ENCODE data around the gene MPND. TPM values are rescaled to one million over a fixed set of nuclear protein-coding genes. Genes with fewer than 3 reads are reported as not detected.

MPND gene
- total RNA-seq, 4 donors from 2014 or later: 5.3 to 9.2 (median 7.6) TPM

DNA sequence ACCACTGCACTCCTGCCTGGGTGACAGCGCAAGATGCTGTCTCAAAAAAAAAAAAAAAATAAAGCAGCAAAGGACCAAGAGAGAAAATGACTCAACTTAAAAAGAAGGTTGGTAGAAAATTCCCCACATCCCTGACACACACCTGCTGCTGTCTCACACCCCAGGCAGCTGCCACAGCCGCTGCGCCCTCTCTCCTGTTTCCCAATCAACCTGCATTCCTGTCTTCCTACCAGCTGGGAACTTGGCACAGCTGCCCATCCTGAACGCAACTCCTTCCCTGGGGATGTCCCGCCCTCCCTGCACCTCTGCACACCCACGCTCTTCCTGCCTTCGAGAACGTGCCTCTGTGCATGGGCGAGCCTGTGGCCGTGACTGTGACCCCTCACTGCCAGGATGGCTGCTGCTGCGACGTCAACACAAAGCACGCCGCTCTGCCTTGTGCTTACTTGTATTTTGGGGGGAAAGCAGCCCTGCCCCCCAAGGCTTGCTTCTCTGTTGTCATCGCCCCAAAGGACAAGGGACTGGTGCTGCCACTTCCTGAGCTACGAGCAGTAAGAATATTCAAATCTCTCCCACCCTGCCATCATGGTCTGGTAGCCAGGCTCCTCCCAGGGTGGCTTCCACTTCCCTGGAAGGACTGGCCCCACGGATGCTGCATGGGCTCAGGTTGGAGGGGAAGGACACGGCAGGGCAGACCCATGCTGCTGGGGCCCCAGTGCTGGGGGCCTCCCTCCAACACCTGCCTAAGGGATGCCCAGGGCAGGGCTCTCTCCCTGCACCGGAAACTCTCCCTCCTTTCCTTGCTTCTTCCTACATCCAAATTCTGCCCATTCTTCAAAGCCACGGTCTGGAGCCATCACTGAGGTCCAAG lies 36.3 kb downstream of the MPND start:
- Histone ChIP-seq H3K27ac (replicated peaks in 1 of 4) (peak overlapping the region; percentile 35 to 68 (median 49)), H3K4me3 (no peak overlapping the region), H3K36me3 (peaks cover 0 to 15% (median 13%) of the 10 kb centered on the region in 4 donors), H3K9me3 (no peaks in the 10 kb centered on the region), H3K27me3 (no peaks in the 10 kb centered on the region), H3K4me1 (peaks cover 54 to 85% (median 72%) of the 10 kb centered on the region in 4 donors)
- no peak for DNase-seq (ENCODE audit: extremely low spot score)
- 53% methylated on average over 20 of the region's 20 CpGs for WGBS
- intact Hi-C loops (cut with DNase I): no loop called here
- TF ChIP-seq, protein P1, sequence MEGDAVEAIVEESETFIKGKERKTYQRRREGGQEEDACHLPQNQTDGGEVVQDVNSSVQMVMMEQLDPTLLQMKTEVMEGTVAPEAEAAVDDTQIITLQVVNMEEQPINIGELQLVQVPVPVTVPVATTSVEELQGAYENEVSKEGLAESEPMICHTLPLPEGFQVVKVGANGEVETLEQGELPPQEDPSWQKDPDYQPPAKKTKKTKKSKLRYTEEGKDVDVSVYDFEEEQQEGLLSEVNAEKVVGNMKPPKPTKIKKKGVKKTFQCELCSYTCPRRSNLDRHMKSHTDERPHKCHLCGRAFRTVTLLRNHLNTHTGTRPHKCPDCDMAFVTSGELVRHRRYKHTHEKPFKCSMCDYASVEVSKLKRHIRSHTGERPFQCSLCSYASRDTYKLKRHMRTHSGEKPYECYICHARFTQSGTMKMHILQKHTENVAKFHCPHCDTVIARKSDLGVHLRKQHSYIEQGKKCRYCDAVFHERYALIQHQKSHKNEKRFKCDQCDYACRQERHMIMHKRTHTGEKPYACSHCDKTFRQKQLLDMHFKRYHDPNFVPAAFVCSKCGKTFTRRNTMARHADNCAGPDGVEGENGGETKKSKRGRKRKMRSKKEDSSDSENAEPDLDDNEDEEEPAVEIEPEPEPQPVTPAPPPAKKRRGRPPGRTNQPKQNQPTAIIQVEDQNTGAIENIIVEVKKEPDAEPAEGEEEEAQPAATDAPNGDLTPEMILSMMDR (IDR thresholded peaks at IDR 0.05): no peak
- TF ChIP-seq POLR2AphosphoS5 (IDR thresholded peaks at IDR 0.05) (peak; percentile 42 to 60), POLR2A (IDR thresholded peaks at IDR 0.05; ENCODE audit: low read depth) (peak; percentile 12)

GRCh38 chr19:4380254-4380727 lies 36.9 kb downstream of the MPND start:
- WGBS: 32% methylated on average over 16 of the region's 17 CpGs
- intact Hi-C loops (cut with DNase I): no loop called here
- no peak overlapping the region for H3K4me3 ChIP-seq
- no peaks in the 10 kb centered on the region for H3K9me3 ChIP-seq
- H3K4me1 ChIP-seq: peaks cover 47 to 85% (median 70%) of the 10 kb centered on the region in 4 donors
- peaks cover 0 to 22% (median 20%) of the 10 kb centered on the region in 4 donors for H3K36me3 ChIP-seq
- no peak for TF ChIP-seq EP300 (IDR thresholded peaks at IDR 0.05)
- TF ChIP-seq POLR2AphosphoS5 (IDR thresholded peaks at IDR 0.05): peak in 1 of 2 donors; percentile 34
- TF ChIP-seq, protein P1 (IDR thresholded peaks at IDR 0.05): no peak
- peak overlapping the region; percentile 35 to 68 (median 49) for H3K27ac ChIP-seq (replicated peaks in 1 of 4)
- DNase-seq (ENCODE audit: extremely low spot score): no peak
- H3K27me3 ChIP-seq: no peaks in the 10 kb centered on the region

DNA sequence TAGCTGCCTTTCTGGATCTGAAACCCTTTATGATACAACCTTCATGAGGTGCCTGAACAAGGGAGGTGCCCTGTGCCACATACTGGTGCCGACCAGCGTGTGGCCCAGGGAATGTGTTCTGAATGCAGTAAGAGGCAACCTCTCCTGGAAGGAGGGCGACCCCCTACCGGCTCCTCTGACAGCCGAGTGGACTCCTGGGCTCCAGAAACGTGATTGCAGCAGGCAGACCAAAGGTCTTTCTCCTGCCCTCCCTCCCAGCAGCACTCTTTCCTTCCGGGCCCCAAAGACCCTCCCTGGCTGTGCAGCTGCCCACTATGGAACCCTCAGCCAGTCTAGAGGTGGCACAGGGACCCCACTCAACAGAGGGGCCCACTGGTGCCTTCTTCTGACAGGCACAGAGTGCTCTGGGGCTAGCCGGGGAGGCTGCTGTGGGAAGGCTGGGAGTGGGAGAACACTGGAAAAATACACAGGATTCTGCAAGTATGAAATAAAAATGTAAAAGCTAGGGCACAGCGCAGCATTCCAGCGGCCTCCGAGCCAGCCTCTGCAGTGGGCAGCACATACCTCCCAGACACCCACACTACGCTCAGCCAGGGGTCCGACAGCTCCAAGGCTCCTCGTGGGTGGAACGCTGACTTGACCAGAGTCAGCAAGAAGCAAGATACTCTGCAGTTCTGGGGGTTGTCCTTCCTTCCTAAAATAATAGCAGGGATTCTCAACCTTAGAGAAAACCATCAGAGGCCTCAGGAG lies 42.1 kb downstream of the MPND start:
- peak overlapping the region in 1 of 4 donors; percentile 7 for H3K27ac ChIP-seq (replicated peaks in 1 of 4)
- peaks cover 43 to 85% (median 67%) of the 10 kb centered on the region in 4 donors for H3K4me1 ChIP-seq
- H3K27me3 ChIP-seq: no peaks in the 10 kb centered on the region
- 75% methylated on average over 15 of the region's 15 CpGs for WGBS
- H3K36me3 ChIP-seq: peaks cover 0 to 31% (median 26%) of the 10 kb centered on the region in 4 donors
- TF ChIP-seq, protein P1 (IDR thresholded peaks at IDR 0.05): no peak
- TF ChIP-seq POLR2A (IDR thresholded peaks at IDR 0.05; ENCODE audit: low read depth) (no peak), POLR2AphosphoS5 (IDR thresholded peaks at IDR 0.05) (no peak), EP300 (IDR thresholded peaks at IDR 0.05) (no peak)
- H3K4me3 ChIP-seq: no peak overlapping the region
- H3K9me3 ChIP-seq: no peaks in the 10 kb centered on the region
- no peak for DNase-seq (ENCODE audit: extremely low spot score)
- intact Hi-C loops (cut with DNase I): no loop called here

GRCh38 chr19:4386041-4386782 lies 42.9 kb downstream of the MPND start:
- Histone ChIP-seq H3K4me1 (peaks cover 47 to 85% (median 68%) of the 10 kb centered on the region in 4 donors), H3K9me3 (no peaks in the 10 kb centered on the region), H3K27me3 (no peaks in the 10 kb centered on the region), H3K4me3 (no peak overlapping the region), H3K27ac (replicated peaks in 1 of 4) (peak overlapping the region in 1 of 4 donors; percentile 7), H3K36me3 (peaks cover 0 to 31% (median 26%) of the 10 kb centered on the region in 4 donors)
- WGBS: 82% methylated on average over 13 of the region's 13 CpGs
- no peak for DNase-seq (ENCODE audit: extremely low spot score)
- no peak for TF ChIP-seq EP300 (IDR thresholded peaks at IDR 0.05)
- TF ChIP-seq, protein P1 (IDR thresholded peaks at IDR 0.05): peak in 1 of 3 experiments; percentile 12
- intact Hi-C loops (cut with DNase I): no loop called here

All from esophagus muscularis mucosa (tissue), 4 donors.